Peyer's patch (tissue), 4 donors: ENCODE results near the gene SMYD3. TPM values are rescaled to one million over a fixed set of nuclear protein-coding genes. Genes with fewer than 3 reads are reported as not detected.

ENCODE experiments used
- DNase-seq, 3 donors: peaks; one replicate each; pipeline ENCODE4 v3.0.0-alpha.2; 2017 to 2019
- H3K27ac ChIP-seq, 4 donors: fragments of 200-600 bp; sonication (generic); one replicate each; pipeline ENCODE4 v1.5.1; 2016 to 2019
- H3K27me3 ChIP-seq, 2 donors: fragments of 200-600 bp; sonication (generic); one replicate each; pipeline ENCODE4 v1.5.1; 2019
- H3K36me3 ChIP-seq, 3 donors: fragments of 200-600 bp; sonication (generic); one replicate each; pipeline ENCODE4 v1.5.1; 2016 to 2019
- H3K4me1 ChIP-seq, 4 donors: fragments of 200-600 bp; sonication (generic); one replicate each; pipeline ENCODE4 v1.5.1; 2016 to 2019
- H3K4me3 ChIP-seq, 4 donors: fragments of 200-600 bp; sonication (generic); 1 replicate in 3 of 4; 2 replicates in 1 of 4; pipeline ENCODE4 v1.5.1; 2016 to 2019; ENCODE audit warnings: mild to moderate bottlenecking in 1 of 4
- H3K9me3 ChIP-seq, 4 donors: fragments of 200-600 bp; sonication (generic); one replicate each; pipeline ENCODE4 v1.5.1; 2016 to 2019; ENCODE audit warnings: mild to moderate bottlenecking in 1 of 4
- CTCF ChIP-seq, 6 experiments: fragments of 450-650 bp in 4 of 6; fragments of 200-600 bp in 2 of 6; sonication (generic) in 1 of 6; IDR thresholded peaks; one replicate each; pipeline ENCODE4 v1.5.1; 2017 to 2019; ENCODE audit warnings: antibody characterized with exemption in 6 of 6, mild to moderate bottlenecking in 3 of 6, moderate library complexity in 1 of 6
- POLR2A ChIP-seq, 2 donors: fragments of 450-650 bp; IDR thresholded peaks; one replicate each; pipeline ENCODE4 v1.5.1; 2017; ENCODE audit warnings: antibody characterized with exemption in 2 of 2, mild to moderate bottlenecking in 2 of 2, moderate library complexity in 2 of 2
- total RNA-seq, 4 donors: library from RNA; depleted of rRNA; stranded (reverse); fragments of >200 nt; gene quantifications; one replicate each; pipeline ENCODE4 v1.1.0, GENCODE V29; 2016

The SMYD3 gene
- total RNA-seq, 4 donors from 2014 or later: 19.8 to 55.3 (median 26.9) TPM

DNA sequence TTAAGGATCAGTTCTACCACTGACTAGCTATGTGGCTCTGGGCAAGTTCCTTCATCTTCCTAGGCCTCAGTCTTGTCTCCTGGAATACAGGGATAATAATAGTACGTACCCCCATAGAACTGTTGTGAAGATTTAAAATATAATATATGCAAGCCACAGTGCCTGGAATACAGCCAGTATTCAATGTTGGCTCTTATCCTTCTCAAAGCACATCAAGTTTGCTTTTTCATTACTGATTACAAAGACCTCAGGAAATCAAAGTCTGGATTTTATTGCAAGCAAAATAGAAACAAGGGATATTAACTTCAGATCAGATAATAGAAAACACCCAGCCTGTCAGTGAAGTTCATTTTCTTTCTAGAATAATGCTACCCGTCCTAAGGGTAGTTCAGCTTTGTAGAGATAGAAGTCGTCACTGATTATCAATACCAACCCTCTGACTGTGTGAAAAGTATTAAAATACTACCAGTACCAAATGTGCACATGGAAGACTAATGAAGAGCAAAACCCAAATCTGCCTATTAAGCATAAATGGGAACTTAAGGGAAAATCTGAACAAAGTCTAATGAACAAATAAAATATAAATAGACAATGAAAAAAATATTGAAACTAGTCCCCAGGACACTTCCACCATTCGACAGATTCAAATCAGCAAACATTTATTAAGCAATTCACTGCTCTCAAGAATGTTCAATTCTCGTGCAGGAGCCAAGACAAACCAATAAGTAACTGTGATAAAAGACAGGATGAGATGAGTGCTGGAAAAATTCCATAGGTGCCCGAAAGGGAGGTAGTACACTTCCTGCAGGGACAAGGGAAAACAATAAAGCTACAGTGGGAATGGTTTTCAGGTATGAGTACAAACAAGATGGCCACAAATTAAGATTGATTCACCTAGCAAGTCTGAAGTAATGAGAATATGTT is 206.2 kb downstream of the SMYD3 start:
- H3K9me3 ChIP-seq: no peaks in the 10 kb centered on the region
- H3K4me1 ChIP-seq: no peaks in the 10 kb centered on the region
- no peaks in the 10 kb centered on the region for H3K27me3 ChIP-seq
- TF ChIP-seq POLR2A (IDR thresholded peaks at IDR 0.05) (no peak), CTCF (IDR thresholded peaks at IDR 0.05) (no peak)
- no peak overlapping the region for H3K27ac ChIP-seq
- no peak for DNase-seq
- no peak overlapping the region for H3K4me3 ChIP-seq
- no peaks in the 10 kb centered on the region for H3K36me3 ChIP-seq

DNA sequence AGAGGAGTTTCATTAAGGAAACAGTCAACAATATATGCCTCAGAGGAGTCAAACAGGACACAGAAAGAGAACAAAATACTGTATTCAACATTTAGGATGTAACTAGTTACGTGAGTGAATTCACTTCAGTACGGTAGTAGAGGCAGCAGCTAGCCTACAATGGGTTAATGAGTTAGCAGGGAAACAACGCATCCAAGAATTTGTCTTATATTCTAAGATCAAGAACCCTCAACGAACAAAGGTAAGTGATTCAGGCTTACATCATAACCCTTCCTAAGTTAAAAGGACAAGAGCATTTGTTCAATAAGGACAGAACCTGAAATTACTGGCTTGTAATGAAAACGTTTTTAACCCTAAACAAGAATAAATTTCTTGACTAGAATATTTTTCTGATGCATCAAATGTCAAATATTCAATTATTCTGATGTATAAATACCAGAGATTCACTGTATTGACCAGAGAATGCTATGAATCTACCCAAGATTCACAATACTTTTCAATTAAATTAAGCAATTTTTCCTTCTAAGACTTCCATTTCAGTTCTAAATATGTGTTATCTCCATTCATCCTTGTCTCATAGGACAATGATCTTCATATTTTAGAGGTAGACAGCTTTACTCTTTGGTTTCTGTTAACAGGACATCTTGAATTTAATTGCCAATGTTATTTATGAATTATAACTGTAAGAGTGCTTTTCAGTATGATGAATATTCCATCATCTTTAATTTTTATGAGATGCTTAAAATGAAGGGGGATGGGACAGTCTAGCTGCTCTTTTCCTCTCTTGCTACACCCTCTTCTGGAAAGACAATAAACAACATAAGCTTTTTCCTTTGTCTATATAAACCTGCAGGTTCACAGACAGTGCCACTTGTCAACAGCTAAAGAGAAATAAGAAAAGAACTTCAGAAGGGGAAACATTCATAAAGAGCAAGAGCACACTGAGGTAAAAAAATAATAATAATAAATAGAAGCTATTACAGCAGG is 209.5 kb downstream of the SMYD3 start:
- no peak for DNase-seq
- no peak overlapping the region for H3K27ac ChIP-seq
- H3K4me3 ChIP-seq: no peak overlapping the region
- no peaks in the 10 kb centered on the region for H3K27me3 ChIP-seq
- H3K9me3 ChIP-seq: no peaks in the 10 kb centered on the region
- TF ChIP-seq CTCF (IDR thresholded peaks at IDR 0.05) (no peak), POLR2A (IDR thresholded peaks at IDR 0.05) (no peak)
- H3K36me3 ChIP-seq: no peaks in the 10 kb centered on the region
- H3K4me1 ChIP-seq: no peaks in the 10 kb centered on the region

- H3K4me3 ChIP-seq: no peak overlapping the region
- no peaks in the 10 kb centered on the region for H3K4me1 ChIP-seq
- H3K36me3 ChIP-seq: no peaks in the 10 kb centered on the region
- H3K27ac ChIP-seq: no peak overlapping the region
- no peak for TF ChIP-seq POLR2A (IDR thresholded peaks at IDR 0.05)
- no peak for TF ChIP-seq CTCF (IDR thresholded peaks at IDR 0.05)
- no peak for DNase-seq
- no peaks in the 10 kb centered on the region for H3K9me3 ChIP-seq
- H3K27me3 ChIP-seq: no peaks in the 10 kb centered on the region
Measured at GRCh38 chr1:246295968-246296367, 211.1 kb downstream of the SMYD3 start.

DNA sequence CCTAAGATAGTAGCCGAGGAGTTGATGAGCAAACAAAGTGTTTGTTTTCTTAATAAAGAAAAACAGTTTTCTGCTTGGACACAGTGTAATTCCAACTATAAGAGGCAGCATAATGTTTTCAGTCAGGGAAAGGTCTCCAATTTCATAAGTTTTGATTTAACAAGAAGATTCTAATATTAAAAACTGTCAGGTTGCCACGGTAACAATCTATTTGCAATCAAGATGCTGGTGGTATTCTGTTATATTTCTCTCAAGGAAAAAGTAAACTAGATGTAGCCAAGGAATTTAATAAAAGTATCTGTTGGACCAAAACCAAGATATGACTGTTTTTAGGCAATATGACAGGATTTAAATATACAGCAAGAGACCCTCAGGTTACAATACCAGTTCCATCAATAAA is 211.7 kb downstream of the SMYD3 start:
- Histone ChIP-seq H3K36me3 (no peaks in the 10 kb centered on the region), H3K27ac (no peak overlapping the region), H3K9me3 (no peaks in the 10 kb centered on the region), H3K27me3 (no peaks in the 10 kb centered on the region), H3K4me3 (no peak overlapping the region), H3K4me1 (no peaks in the 10 kb centered on the region)
- DNase-seq: no peak
- TF ChIP-seq POLR2A (IDR thresholded peaks at IDR 0.05) (no peak), CTCF (IDR thresholded peaks at IDR 0.05) (no peak)

- TF ChIP-seq POLR2A (IDR thresholded peaks at IDR 0.05) (no peak), CTCF (IDR thresholded peaks at IDR 0.05) (no peak)
- Histone ChIP-seq H3K36me3 (no peaks in the 10 kb centered on the region), H3K4me3 (no peak overlapping the region), H3K27me3 (no peaks in the 10 kb centered on the region), H3K27ac (no peak overlapping the region), H3K4me1 (no peaks in the 10 kb centered on the region), H3K9me3 (no peaks in the 10 kb centered on the region)
- DNase-seq: no peak
Measured at GRCh38 chr1:246294263-246294662, 212.8 kb downstream of the SMYD3 start.
